Measurements from ENCODE around the gene MOB2.

MOB2 gene

GRCh38 chr11:1486054-1486825, at the start of gene MOB2:
TSS of gene MOB2 (minus strand) at chr11:1486779. CDS start at chr11:1486556, 223 bp downstream.
- no peak for DNase-seq (ENCODE audit: low read depth)

GRCh38 chr11:1534682-1535081, 48.1 kb upstream of the MOB2 start:
- no peak for DNase-seq (ENCODE audit: low read depth)

- no peak for DNase-seq (ENCODE audit: low read depth)
These were observed 47.6 kb upstream of the MOB2 start for GRCh38 chr11:1534171-1534570.

- no peak for DNase-seq (ENCODE audit: low read depth)
These were observed 46.8 kb upstream of the MOB2 start for GRCh38 chr11:1533342-1533725.

GRCh38 chr11:1532606-1533341, 46.2 kb upstream of the MOB2 start:
- DNase-seq (ENCODE audit: low read depth), result no peak

- DNase-seq (ENCODE audit: low read depth), result no peak
These were observed 45.5 kb upstream of the MOB2 start for GRCh38 chr11:1532014-1532586.

- DNase-seq (ENCODE audit: low read depth), result no peak
These were observed 45.0 kb upstream of the MOB2 start for GRCh38 chr11:1531449-1532013.

- DNase-seq (ENCODE audit: low read depth), result no peak
These were observed 44.3 kb upstream of the MOB2 start for GRCh38 chr11:1530686-1531448.

GRCh38 chr11:1529774-1530173, 43.2 kb upstream of the MOB2 start:
- DNase-seq (ENCODE audit: low read depth), result no peak

GRCh38 chr11:1529286-1529685, 42.7 kb upstream of the MOB2 start:
- no peak for DNase-seq (ENCODE audit: low read depth)

- no peak for DNase-seq (ENCODE audit: low read depth)
These were observed 42.1 kb upstream of the MOB2 start for GRCh38 chr11:1528710-1529109.

GRCh38 chr11:1526785-1527184, 40.2 kb upstream of the MOB2 start:
- DNase-seq (ENCODE audit: low read depth), result no peak

- no peak for DNase-seq (ENCODE audit: low read depth)
These were observed 37.2 kb upstream of the MOB2 start for GRCh38 chr11:1523779-1524178.

- no peak for DNase-seq (ENCODE audit: low read depth)
These were observed 36.5 kb upstream of the MOB2 start for GRCh38 chr11:1523077-1523476.

- no peak for DNase-seq (ENCODE audit: low read depth)
These were observed 35.5 kb upstream of the MOB2 start for GRCh38 chr11:1522081-1522424.

- DNase-seq (ENCODE audit: low read depth), result no peak
These were observed 35.0 kb upstream of the MOB2 start for GRCh38 chr11:1521382-1522080.

- no peak for DNase-seq (ENCODE audit: low read depth)
These were observed 34.2 kb upstream of the MOB2 start for GRCh38 chr11:1520663-1521267.

- DNase-seq (ENCODE audit: low read depth), result no peak
These were observed 33.7 kb upstream of the MOB2 start for GRCh38 chr11:1520209-1520662.

- no peak for DNase-seq (ENCODE audit: low read depth)
These were observed 32.7 kb upstream of the MOB2 start for GRCh38 chr11:1519028-1520010.

- DNase-seq (ENCODE audit: low read depth), result no peak
These were observed 31.7 kb upstream of the MOB2 start for GRCh38 chr11:1518301-1518700.

Data from activated T-helper 1 cell treated with Interleukin-2 at 50 U/mL for 16 hours (primary cell).